Measurements from ENCODE around the gene UBE2D2. TPM values are rescaled to one million over a fixed set of nuclear protein-coding genes. Genes with fewer than 3 reads are reported as not detected.

Gene UBE2D2
- total and polyA plus RNA-seq, 3 experiments from 2014 or later = 253 to 285 (median 274) TPM

GRCh38 chr5:139655727-139656271, 94.7 kb downstream of the UBE2D2 start:
- H3K27me3 Mint-ChIP-seq = peaks cover 2 to 20% of the 10 kb centered on the region in 2 donors

GRCh38 chr5:139657363-139658321, 96.5 kb downstream of the UBE2D2 start:
- H3K27ac ChIP-seq (ENCODE audit: low read depth, low read length) = peak overlapping the region; percentile 16
- POLR2A ChIA-PET = no interaction called here

More at GRCh38 chr5:139655727-139656271, 94.7 kb downstream of the UBE2D2 start:
- peaks cover 20% of the 10 kb centered on the region for H3K4me1 ChIP-seq (ENCODE audit: insufficient read depth, low read length)
- no peak for DNase-seq
- H3K4me3 ChIP-seq (ENCODE audit: low read length) = no peak overlapping the region
- ChIA-PET POLR2A (interaction anchor here (1.0 kb wide), 1 partner anchor 22 kb away, joined by 3 read pairs; no protein-coding TSS in a partner anchor), CTCF (interaction anchor here (1.1 kb wide), 1 partner anchor 110 kb away, joined by 6 read pairs; no protein-coding TSS in a partner anchor)
- H3K27ac Mint-ChIP-seq = peak overlapping the region in 2 of 8 donors; percentile 22 to 72
- H3K4me1 Mint-ChIP-seq = peaks cover 41 to 56% (median 51%) of the 10 kb centered on the region in 3 donors
- no peak overlapping the region for H3K4me3 Mint-ChIP-seq
- H3K27me3 ChIP-seq (ENCODE audit: insufficient read depth, low read length, poor library complexity, severe bottlenecking) = peaks cover 15% of the 10 kb centered on the region
- H3K9me3 ChIP-seq (ENCODE audit: low read length) = no peaks in the 10 kb centered on the region
- H3K36me3 ChIP-seq (ENCODE audit: insufficient read depth, low read length) = no peaks in the 10 kb centered on the region
- H3K36me3 Mint-ChIP-seq = no peaks in the 10 kb centered on the region
- no peaks in the 10 kb centered on the region for H3K9me3 Mint-ChIP-seq
- H3K27ac ChIP-seq (ENCODE audit: low read depth, low read length) = no peak overlapping the region

GRCh38 chr5:139658501-139658927, 97.4 kb downstream of the UBE2D2 start:
- ChIA-PET CTCF (interaction anchor here (1.0 kb wide), 1 partner anchor 25 kb away, joined by 3 read pairs; no protein-coding TSS in a partner anchor), POLR2A (interaction anchor here (0.5 kb wide), 1 partner anchor 1144 kb away, joined by 3 read pairs; no protein-coding TSS in a partner anchor)
- H3K4me1 ChIP-seq (ENCODE audit: insufficient read depth, low read length) = peaks cover 12% of the 10 kb centered on the region

More at GRCh38 chr5:139657363-139658321, 96.5 kb downstream of the UBE2D2 start:
- Mint-ChIP-seq H3K4me1 (peaks cover 34 to 46% (median 43%) of the 10 kb centered on the region in 3 donors), H3K4me3 (peak overlapping the region in 5 of 7 donors; percentile 21 to 75 (median 55)), H3K36me3 (no peaks in the 10 kb centered on the region), H3K9me3 (no peaks in the 10 kb centered on the region), H3K27me3 (peaks cover under 1 to 4% of the 10 kb centered on the region in 2 donors), H3K27ac (peak overlapping the region in 7 of 8 donors; percentile 24 to 95 (median 75))
- DNase-seq = no peak
- Histone ChIP-seq H3K4me3 (ENCODE audit: low read length) (no peak overlapping the region), H3K36me3 (ENCODE audit: insufficient read depth, low read length) (no peaks in the 10 kb centered on the region), H3K9me3 (ENCODE audit: low read length) (no peaks in the 10 kb centered on the region), H3K4me1 (ENCODE audit: insufficient read depth, low read length) (peaks cover 12% of the 10 kb centered on the region), H3K27me3 (ENCODE audit: insufficient read depth, low read length, poor library complexity, severe bottlenecking) (peaks cover under 1% of the 10 kb centered on the region)
- CTCF ChIA-PET = no interaction called here

GRCh38 chr5:139658928-139659667, 98.0 kb downstream of the UBE2D2 start:
- Histone ChIP-seq H3K27me3 (ENCODE audit: insufficient read depth, low read length, poor library complexity, severe bottlenecking) (no peaks in the 10 kb centered on the region), H3K27ac (ENCODE audit: low read depth, low read length) (no peak overlapping the region), H3K4me1 (ENCODE audit: insufficient read depth, low read length) (peaks cover 12% of the 10 kb centered on the region), H3K36me3 (ENCODE audit: insufficient read depth, low read length) (no peaks in the 10 kb centered on the region), H3K4me3 (ENCODE audit: low read length) (no peak overlapping the region), H3K9me3 (ENCODE audit: low read length) (no peaks in the 10 kb centered on the region)
- POLR2A ChIA-PET = interaction anchor here (0.5 kb wide), 1 partner anchor 1144 kb away, joined by 3 read pairs; no protein-coding TSS in a partner anchor
- CTCF ChIA-PET = interaction anchor here (0.8 to 1.0 kb wide), 3 partner anchors 26 to 106 kb away, joined by 3 read pairs; no protein-coding TSS in a partner anchor
- no peak for DNase-seq
- Mint-ChIP-seq H3K36me3 (no peaks in the 10 kb centered on the region), H3K4me3 (peak overlapping the region in 3 of 7 donors; percentile 15 to 75 (median 63)), H3K9me3 (no peaks in the 10 kb centered on the region), H3K27me3 (no peaks in the 10 kb centered on the region), H3K4me1 (peaks cover 32 to 39% (median 38%) of the 10 kb centered on the region in 3 donors), H3K27ac (peak overlapping the region in 6 of 8 donors; percentile 10 to 94 (median 40))

More at GRCh38 chr5:139658501-139658927, 97.4 kb downstream of the UBE2D2 start:
- Histone ChIP-seq H3K4me3 (ENCODE audit: low read length) (no peak overlapping the region), H3K36me3 (ENCODE audit: insufficient read depth, low read length) (no peaks in the 10 kb centered on the region), H3K27me3 (ENCODE audit: insufficient read depth, low read length, poor library complexity, severe bottlenecking) (no peaks in the 10 kb centered on the region), H3K27ac (ENCODE audit: low read depth, low read length) (peak overlapping the region; percentile 16), H3K9me3 (ENCODE audit: low read length) (no peaks in the 10 kb centered on the region)
- peak overlapping the region in 3 of 7 donors; percentile 15 to 75 (median 63) for H3K4me3 Mint-ChIP-seq
- no peaks in the 10 kb centered on the region for H3K27me3 Mint-ChIP-seq
- H3K4me1 Mint-ChIP-seq = peaks cover 37 to 44% (median 43%) of the 10 kb centered on the region in 3 donors
- no peak for DNase-seq
- no peaks in the 10 kb centered on the region for H3K36me3 Mint-ChIP-seq
- peak overlapping the region in 5 of 8 donors; percentile 24 to 94 (median 75) for H3K27ac Mint-ChIP-seq
- no peaks in the 10 kb centered on the region for H3K9me3 Mint-ChIP-seq

- POLR2A ChIA-PET = no interaction called here
- H3K36me3 ChIP-seq (ENCODE audit: insufficient read depth, low read length) = no peaks in the 10 kb centered on the region
- no peak overlapping the region for H3K27ac ChIP-seq (ENCODE audit: low read depth, low read length)
- Mint-ChIP-seq H3K9me3 (no peaks in the 10 kb centered on the region), H3K27ac (peak overlapping the region in 4 of 8 donors; percentile 33 to 86 (median 54)), H3K27me3 (no peaks in the 10 kb centered on the region), H3K36me3 (no peaks in the 10 kb centered on the region), H3K4me3 (peak overlapping the region in 1 of 7 donors; percentile 58), H3K4me1 (peaks cover 29 to 41% (median 34%) of the 10 kb centered on the region in 3 donors)
- H3K9me3 ChIP-seq (ENCODE audit: low read length) = no peaks in the 10 kb centered on the region
- H3K4me3 ChIP-seq (ENCODE audit: low read length) = no peak overlapping the region
- H3K27me3 ChIP-seq (ENCODE audit: insufficient read depth, low read length, poor library complexity, severe bottlenecking) = no peaks in the 10 kb centered on the region
- CTCF ChIA-PET = interaction anchor here (0.8 to 1.0 kb wide), 2 partner anchors 52 to 106 kb away, joined by 3 read pairs; no protein-coding TSS in a partner anchor
- H3K4me1 ChIP-seq (ENCODE audit: insufficient read depth, low read length) = peaks cover 12% of the 10 kb centered on the region
- DNase-seq = no peak
Measured at GRCh38 chr5:139659695-139660101, 98.6 kb downstream of the UBE2D2 start.

- Histone ChIP-seq H3K4me1 (ENCODE audit: insufficient read depth, low read length) (peaks cover 12% of the 10 kb centered on the region), H3K27ac (ENCODE audit: low read depth, low read length) (peak overlapping the region; percentile 54), H3K36me3 (ENCODE audit: insufficient read depth, low read length) (no peaks in the 10 kb centered on the region), H3K4me3 (ENCODE audit: low read length) (no peak overlapping the region), H3K27me3 (ENCODE audit: insufficient read depth, low read length, poor library complexity, severe bottlenecking) (no peaks in the 10 kb centered on the region), H3K9me3 (ENCODE audit: low read length) (no peaks in the 10 kb centered on the region)
- POLR2A ChIA-PET = no interaction called here
- CTCF ChIA-PET = interaction anchor here (0.6 to 1.0 kb wide), 3 partner anchors 51 to 105 kb away, joined by 3 read pairs; no protein-coding TSS in a partner anchor
- H3K27me3 Mint-ChIP-seq = no peaks in the 10 kb centered on the region
- DNase-seq = no peak
- peaks cover 29 to 41% (median 34%) of the 10 kb centered on the region in 3 donors for H3K4me1 Mint-ChIP-seq
- no peaks in the 10 kb centered on the region for H3K9me3 Mint-ChIP-seq
- H3K36me3 Mint-ChIP-seq = no peaks in the 10 kb centered on the region
- peak overlapping the region in 3 of 8 donors; percentile 33 to 86 (median 75) for H3K27ac Mint-ChIP-seq
- peak overlapping the region in 1 of 7 donors; percentile 58 for H3K4me3 Mint-ChIP-seq
Measured at GRCh38 chr5:139660105-139660922, 99.2 kb downstream of the UBE2D2 start.
